ENCODE data around the gene FHOD3.

Gene FHOD3

DNA sequence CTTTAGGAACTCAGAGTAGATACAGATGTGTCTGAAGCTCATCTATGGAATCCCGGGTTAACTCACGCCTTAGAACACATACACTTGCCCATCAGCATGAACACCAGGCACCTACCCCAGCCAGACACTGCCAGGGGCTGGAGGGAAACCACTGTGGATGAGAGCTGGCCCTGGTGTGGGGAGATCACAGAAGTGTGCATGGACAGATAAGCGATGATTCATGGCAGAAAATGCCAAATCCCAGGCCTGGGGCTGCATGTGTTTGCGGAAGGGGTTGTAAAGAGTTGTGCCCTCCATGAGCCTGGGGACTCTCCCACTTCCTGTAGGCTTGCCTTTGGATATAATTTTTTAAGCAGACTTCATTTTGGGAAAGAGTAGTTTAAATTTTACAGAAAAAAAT lies 193.4 kb downstream of the FHOD3 start:
- DNase-seq = no peak

DNA sequence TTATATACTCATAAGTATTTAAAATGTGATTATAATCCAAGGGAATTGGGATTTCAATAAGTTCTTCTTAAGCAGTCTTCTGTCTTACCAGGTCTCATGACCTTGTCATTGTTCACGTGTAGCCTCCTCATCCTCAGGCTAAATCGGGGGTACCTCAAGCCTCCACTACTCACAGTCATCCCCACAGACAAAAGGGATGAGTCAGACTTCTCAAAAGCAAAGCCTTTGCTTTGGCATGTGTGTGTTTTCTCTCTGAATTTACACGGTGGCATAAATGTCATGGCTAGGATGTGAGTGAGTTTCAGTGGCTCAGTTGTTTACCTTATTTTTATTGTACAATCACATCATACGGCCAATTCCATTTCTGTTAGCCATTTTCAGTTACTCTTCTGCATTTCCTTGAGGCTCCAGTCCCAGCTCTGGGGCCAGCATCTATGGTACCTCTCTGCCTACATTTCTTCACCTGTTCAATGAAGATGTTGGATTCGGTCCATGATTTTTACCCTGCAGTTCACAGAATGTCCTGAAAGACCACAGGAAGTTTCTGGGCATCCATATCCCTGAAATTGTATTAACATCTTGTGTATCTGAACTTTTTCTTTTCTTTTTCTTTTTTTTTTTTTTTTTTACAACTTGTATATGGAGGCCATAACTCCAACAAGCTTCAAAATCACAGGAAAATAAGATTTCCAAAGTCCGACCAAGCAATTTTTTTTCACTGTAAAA lies 195.3 kb downstream of the FHOD3 start:
- DNase-seq = no peak

DNA sequence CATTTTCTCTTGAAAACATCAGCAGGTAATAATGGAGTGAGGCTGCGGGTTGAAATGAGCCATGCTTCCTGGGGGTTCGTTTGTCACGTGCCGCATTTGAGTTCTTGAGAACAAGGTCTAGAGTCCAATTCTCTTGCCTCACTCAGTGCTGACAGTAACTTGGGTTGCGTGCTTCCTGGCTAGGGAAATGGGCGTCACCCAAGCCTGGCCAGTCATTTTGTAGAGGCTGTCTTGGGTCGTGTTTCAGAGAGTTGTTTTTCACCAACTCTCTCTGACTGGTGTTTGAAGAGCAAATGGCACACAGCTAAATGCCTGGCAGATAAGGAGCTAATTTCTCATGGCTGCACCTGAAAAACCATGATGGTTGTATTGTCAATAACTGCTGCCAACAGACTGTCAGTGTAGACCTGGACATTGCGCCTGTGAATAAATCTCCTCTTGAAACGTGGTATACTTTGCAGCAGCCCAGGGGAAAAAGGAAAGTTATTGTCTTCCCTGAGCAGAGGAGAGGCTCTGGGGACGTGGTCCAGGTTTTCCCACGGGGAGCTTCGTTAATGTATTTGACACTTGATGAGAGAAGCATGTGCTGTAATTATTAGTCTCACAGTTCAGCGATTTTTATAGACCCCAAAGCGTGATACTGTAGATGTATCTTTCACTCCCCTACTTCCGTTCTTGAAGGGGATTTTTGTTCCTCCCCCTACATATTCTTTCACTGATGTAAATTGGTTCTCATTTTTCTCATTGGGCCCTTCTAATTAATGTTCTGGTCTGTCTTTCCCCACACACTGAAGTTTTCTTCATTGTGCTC lies 196.0 kb downstream of the FHOD3 start:
- DNase-seq = peak; percentile 70

DNA sequence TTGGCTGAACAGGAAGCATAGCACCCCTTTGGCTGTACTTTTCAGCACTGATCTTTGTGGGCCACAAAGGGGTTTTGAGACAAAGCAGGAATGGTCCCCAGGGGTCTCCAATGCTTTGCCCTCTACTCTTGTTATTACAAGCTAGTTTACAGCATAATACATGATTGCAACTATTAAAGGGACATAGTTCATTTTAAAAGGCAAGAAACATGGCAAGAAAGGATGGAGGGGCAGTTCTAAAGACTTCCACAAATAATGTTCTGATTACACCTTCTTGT lies 196.6 kb downstream of the FHOD3 start:
- no peak for DNase-seq

DNA sequence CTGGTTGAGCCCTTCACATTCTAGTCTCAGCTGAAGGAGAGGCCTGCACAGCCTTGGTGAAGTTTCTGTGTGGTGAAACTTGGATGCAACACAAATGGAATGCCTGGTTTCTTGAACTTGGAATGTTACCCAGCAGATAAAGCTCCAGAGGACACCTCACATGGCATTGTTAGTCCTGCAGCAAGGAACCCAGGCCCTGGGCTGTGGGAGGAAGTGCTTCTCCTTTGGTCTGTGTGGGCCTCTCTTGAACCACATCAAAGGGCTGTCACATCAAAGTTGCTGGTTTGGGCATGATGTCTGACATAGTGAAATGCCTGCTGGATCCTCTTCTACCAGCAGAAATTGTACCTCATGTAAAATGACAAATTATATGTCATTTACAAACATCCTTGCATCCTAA lies 198.5 kb downstream of the FHOD3 start:
- no peak for DNase-seq

DNA sequence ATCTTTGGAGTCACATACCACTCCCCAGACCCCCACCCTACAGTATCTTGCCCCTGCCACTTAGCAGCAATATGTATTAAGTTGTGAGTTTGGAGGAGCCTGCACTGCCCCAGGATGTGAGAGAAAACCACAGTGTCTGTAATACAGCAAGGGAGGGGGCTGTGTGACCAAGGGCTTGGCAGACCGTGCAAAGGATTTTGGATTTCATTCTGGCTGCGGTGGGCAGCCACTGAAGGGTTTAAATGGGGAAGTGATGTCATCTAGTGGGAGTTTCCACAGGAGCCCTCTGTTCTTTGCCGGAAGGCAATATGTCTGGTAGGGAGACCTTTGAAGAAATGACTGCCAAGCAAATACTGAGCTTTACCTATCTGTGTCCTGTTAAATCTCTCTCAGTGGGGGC lies 202.4 kb downstream of the FHOD3 start:
- no peak for DNase-seq

DNA sequence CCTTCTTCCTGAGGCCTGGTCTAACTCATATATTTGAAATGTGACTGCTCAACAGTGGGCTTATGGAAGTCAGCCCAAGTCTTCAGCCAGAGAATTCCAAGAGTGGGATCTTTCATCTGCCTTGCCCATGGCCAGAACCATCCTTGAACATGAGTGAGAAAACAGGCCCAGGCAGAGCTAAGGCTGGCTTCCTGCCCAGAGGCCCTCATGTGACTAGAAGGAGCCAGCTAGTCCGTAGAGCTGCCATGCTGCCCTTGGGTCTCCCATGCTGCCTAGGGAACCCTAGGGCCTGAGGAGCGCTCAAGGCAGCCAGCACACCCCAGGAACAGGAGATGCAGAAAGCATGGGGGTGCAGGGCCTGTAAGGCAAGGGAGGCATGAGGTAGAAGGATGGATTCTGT lies 203.6 kb downstream of the FHOD3 start:
- DNase-seq = peak; percentile 62

DNA sequence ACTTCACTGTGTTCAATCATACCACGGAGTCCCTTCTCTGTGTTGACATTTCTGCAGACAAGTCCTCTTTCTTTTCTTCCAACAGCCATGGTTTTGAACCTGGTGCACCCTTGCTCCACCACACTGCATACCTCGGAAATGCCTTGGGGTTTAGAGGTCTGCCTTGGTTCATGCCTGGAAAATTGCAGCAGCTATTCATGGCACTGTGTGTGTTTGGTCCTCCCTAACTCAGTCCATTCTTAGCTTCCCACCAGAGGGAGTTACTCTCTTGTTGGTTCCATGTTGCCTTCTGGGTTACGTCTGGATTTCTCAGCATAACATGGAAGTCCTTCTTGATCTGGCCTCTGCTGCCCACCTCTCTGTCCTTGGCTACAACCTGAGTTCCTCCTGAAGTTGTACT lies 206.0 kb downstream of the FHOD3 start:
- no peak for DNase-seq

DNA sequence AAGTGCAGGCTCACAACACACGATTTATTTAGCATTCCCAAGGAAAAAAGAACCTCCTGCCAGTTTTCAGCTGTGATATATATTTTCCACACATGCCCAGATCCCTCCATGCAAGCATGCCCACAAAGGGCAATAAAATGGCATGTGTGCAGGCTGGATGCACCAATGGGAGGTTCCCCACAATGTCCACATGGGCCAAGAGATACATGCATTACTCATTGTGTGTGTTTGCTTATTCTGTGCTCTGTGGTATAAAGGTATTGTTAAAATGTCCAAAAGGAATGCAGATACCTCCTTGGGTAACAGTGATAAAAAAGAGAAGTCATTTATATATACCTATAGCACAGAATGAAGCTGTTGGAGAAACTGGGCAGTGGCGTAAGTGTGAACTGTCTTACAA lies 207.4 kb downstream of the FHOD3 start:
- no peak for DNase-seq

DNA sequence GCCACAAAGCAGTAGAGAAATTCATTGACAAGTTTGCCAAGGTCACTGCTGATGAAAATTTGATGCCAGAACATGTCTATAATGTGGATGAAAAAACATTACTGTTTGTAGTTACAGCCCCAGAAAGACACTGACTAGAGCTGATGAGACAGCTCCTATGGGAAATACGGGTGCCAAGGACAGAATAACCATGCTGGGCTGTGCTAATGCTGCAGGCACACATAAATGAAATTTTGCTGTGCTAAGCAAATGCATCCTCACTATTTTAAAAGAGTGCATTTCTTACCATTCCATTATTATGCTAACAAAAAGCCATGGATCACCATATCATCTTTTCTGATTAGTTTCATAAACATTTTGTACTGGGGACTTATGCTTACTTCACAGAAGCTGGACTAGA lies 208.2 kb downstream of the FHOD3 start:
- no peak for DNase-seq

DNA sequence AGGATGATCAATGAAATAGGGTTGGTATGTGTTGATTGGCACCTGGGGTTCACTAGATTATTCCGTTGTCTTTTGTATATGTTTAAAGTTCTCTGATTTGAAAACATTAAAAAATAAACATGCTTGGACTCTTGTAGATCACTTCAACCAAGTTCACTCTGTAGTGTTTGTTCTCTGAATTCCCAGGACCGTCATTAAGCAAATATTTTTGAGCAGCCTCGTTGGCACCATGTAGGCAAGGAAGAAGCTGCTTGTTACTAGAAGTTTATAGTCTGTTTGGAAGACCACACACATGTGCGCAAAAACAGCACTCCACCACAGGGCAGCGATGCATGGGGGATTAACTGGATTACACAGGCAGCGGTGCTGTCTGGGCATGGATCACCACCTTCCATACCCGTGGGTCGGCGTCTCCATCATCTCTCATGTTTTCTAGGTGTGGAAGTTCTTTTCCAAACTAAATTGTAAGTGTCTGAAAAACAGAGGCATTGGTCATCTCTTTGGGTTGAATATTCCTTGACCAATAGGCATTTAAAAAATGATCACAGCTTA lies 212.2 kb downstream of the FHOD3 start:
- no peak for DNase-seq

DNA sequence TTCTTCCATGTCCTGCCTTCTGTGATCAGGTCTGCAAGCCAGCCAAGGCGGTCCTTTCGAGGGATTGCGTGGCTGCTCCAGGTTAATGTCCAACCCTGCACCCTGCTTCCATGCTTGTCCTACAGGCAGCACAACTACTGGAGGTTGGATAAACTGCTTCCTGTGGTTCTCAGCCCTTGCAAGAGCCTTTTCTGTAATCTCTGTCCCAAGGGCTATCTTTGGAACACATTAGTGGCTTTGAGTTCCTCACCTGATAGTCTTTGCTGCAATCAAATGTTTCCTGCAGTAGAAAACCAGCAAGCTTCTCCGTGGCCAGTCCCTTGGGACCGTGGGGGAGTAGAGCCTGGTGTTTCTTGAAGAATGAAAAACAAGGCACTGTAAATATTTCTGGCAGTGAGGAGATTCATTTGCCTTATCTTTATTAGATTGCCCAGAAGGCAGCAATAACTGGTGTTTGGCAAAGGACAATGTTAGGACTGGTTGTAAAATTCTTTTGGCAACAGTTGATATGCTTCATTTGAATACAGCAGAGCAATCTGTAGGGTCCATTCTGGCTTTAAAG lies 214.4 kb downstream of the FHOD3 start:
- no peak for DNase-seq

DNA sequence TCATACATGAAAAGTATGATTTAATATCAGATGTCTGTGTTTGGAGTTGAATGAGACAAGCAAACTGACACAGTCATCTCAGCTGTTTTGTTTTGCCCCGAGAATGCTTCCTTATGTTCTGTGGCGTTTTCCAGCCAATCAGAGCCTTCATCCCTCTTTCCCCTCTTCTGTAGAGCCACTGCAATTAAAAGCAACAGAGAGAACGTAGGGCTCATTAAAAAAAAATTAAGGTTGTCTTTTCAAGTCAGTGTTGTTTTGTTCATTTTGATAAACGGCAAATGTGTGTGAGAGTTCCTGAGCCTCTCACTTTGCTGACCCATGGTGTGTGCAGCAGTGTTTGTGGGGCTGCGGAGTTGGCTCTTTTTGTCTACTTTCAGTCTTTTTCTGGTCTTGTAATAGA lies 216.0 kb downstream of the FHOD3 start:
- DNase-seq = peak; percentile 86

DNA sequence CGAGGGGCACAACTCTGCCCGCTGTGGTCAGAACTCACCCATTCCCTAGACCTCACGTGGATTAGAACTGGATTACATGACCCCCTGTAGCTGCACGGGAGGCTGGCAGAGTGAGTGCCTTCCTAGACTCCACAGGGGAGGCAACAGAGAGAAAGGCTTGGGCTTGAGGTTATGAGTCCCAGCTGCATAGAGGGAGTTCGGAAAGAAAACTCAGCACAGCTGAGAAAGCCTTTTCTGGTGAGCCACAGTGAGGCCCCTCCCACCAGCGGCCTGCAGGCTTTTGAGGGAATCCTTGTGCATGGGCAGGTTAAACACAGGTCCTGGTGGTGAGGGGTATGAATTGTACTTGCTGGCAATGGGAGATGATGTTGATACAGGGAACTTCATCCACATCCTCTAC lies 217.3 kb downstream of the FHOD3 start:
- DNase-seq = no peak

DNA sequence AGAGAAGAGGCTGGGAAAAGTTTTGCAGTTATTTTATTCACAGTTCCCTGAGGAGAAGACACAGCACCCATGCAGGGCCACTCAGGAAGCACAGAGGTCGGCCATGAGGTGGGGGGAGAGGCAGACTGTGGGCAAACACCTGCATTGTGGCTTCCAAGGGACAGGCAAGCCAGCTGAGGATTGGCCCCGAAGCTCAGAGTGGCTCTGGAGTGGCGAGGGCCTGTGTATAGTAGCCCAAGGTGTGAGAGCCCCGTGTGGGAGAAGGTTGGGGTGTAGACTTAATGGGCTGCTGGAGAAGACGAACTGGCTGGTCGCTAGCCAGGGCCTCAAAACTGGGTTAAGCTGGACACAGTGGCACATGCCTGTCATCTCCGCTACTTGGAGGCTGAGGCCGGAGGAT lies 218.7 kb downstream of the FHOD3 start:
- DNase-seq = no peak

DNA sequence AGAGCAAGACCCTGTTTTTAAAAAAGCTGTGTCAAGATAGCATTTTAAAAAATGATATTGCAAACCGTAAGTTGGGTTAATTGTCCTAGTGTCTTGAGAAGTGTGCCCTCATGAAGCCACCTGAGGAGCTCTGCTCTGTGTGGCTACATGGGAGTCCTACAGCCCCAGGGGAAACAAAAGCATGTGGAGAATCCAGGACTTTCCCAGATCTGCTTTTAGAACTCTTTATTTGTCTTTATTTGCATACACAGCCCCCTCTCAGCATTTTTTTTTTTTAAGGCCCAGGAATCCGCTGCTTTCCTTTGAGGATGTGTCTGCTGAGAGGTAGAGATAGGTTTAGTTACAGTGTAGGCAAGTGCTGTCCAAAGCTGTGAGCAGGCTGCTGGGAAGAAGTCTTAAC lies 219.2 kb downstream of the FHOD3 start:
- DNase-seq = no peak

DNA sequence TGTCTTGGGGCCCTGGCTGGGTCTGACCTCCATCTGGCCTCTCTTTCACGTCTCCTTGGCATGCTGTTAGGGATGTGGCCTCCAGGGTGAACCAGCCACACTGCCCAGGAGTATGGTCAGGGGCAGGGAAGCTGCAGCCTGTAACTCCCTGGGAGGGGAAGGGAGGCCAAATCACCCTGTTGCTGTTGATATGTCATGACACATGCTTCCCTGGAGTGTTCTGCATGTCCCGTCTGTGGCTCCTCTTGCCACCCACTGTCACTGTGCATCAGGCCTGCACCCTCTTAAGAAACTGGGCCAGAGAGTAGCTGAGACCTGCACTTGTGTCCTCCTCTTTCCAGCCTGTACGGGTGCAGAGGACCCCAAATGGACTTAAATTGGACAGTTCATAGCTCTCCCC lies 221.3 kb downstream of the FHOD3 start:
- DNase-seq = no peak

DNA sequence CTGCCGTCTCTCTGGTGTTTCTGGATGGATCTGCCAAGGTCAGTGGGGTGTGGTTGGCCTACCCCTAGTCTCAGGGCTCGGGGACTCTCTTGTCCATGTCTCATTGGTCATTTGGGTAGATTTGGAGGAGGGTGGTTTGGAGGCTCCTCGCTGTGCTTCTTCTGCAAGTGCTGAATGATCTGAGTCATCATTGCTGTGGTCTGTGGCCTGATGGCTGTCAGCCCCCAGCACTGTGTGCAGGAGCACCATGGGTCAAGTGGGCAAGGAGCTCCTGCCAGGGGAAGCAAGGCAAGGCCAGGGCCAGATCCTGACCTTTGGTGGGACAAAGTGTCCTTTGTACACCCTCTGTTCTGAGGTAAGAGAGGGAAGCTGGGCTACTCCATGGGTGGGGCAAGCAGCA lies 221.8 kb downstream of the FHOD3 start:
- DNase-seq = no peak

DNA sequence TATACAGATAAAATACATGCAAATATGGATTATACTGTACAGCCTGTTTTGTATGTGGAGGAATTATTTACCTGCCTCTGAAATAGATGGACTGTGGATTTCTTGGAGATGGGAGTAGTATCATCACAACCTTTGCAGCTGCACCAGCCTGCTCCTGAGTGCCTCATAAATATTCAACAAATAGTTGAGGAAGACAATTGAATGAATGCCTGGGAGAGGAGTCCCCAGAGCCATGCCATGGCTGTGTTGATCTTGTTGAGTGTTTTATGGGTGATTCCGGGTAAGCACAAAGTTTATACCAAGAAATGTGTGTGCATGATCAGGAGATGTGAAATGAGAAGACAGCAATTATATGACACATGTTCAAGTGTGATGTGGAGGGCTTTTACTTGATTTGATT lies 225.0 kb downstream of the FHOD3 start:
- DNase-seq = no peak

DNA sequence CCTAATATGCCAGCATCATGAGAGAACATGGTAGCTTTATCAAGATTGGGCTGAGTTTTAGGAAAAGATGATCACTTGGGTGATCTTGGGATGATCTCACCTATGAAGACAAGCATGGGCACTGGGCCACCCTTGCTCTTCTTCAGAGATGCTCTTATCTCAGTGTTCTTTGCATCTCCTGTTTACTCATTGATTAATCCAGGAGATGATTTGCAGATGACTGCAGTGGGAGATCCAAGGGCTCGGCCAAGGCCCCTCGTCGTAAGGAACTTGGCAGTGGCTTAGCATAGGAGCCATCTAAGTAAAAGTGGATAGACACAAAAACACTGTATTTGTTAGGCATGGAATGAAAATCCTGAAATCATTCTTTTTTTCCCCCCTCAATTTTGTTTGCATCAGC lies 228.4 kb downstream of the FHOD3 start:
- DNase-seq = no peak

DNA sequence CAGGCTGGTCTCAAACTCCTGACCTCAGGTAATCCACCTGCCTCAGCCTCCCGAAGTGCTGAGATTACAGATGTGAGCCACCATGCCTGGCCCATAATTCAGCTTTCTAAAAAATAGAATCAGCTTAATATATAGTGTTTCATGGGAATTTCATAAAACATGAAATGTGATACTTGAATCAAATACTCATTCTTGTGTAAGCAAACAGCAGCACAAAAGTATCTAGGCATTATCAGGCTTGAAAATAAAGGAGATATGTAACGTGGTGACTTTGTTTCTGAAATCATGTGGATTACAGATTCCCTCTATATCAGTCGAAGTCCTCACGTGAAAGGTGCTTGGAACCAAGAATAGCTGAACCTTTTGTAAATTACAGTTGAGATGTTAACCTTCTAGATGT lies 229.1 kb downstream of the FHOD3 start:
- no peak for DNase-seq

DNA sequence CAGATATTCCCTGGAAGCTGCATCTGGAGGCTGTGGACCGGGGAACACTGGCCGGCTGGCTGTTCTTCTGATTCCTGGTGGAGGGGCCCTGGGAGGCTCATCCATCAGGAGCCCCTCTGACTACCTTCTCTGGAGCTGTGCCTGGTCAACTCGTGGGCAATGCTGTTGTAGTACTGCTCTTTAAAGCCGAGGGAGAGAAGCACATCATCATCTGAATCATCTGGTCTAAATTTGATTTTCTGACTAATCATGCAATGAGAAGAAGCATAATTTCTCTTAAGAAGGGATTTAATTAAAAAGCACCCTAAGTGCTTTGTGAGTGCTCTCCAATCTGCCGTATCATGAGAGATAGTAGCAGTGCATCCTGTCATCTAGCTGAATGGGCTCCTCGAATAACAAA lies 229.5 kb downstream of the FHOD3 start:
- no peak for DNase-seq

DNA sequence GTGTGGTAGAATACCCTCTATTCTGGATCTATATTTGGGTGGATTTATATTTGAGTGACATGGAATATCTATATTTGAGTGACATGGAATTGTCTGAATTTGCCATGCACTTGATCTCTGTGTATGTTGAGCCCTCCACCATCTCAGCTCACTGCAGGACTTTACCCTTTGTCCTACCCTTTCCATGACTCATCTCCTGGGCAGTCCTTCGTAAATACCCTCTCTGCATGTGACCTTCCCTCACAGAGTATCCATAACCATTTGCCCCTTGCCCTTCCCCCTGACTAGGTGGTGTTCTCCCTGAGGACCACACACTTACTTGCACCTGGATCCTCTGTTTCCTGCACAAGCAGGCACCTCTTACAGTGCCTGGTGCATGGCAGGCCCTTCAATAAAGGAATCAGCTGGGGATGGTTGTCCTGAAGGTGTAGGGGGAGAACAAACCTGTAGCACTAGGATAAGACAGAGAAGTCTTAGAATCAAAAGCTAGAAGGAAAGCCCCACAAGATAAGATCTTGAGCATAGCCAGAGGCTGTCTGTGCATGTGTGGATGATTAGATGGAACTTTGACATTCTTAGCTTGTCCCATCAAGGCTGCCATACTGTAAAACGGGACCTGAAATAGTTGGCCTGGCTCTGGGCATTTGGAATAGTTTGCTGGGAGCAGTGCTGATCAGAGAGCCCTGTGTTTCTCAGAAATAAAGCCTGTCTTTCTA lies 230.4 kb downstream of the FHOD3 start:
- DNase-seq = no peak

DNA sequence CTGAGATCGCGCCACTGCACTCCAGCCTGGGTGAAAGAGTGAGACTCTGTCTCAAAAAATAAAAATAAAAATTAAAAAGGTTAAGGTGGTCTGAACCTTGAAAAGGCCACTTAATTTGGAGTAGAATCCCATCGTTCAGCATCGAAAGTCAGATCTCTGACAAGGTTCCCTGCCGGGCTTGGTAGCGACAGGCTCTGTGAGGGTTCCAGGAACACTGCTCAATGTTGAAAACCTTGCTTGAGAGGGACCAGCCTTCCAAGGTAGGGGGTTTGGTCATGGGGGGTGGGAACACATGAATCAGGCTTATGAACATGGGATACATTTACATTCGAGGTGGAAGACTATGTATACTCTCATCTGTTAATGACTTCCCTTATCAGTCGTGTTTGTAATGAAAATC lies 232.2 kb downstream of the FHOD3 start:
- no peak for DNase-seq

Data from NCI-H1694 treated with DMSO at 0.1 percent for 48 hours (cell line).